ENCODE data around the gene VPS37D.

The VPS37D gene

GRCh38 chr7:73622527-73622908, 45.1 kb upstream of the VPS37D start:
- no peaks in the 10 kb centered on the region for H3K79me2 ChIP-seq (ENCODE audit: low read length)
- no peaks in the 10 kb centered on the region for H4K20me1 ChIP-seq (ENCODE audit: insufficient read depth, low read length)
- H3K36me3 ChIP-seq (replicated peaks; ENCODE audit: low read depth, low read length): no peaks in the 10 kb centered on the region
- H3K4me3 ChIP-seq (ENCODE audit: low read length): no peak overlapping the region
- no peak overlapping the region for H2AFZ ChIP-seq (ENCODE audit: low read depth, low read length)
- no peak for TF ChIP-seq EZH2phosphoT487 (IDR thresholded peaks at IDR 0.05; ENCODE audit: low read depth)
- TF ChIP-seq CTCF (IDR thresholded peaks at IDR 0.05; ENCODE audit: low read depth, low read length): no peak
- H3K27ac ChIP-seq (ENCODE audit: low read length): no peak overlapping the region
- H3K4me2 ChIP-seq (ENCODE audit: low read length): no peak overlapping the region
- no peak overlapping the region for H3K9ac ChIP-seq (ENCODE audit: low read length)
- no peaks in the 10 kb centered on the region for H3K9me3 ChIP-seq (ENCODE audit: insufficient read depth, low read length)
- H3K4me1 ChIP-seq (ENCODE audit: low read length): no peaks in the 10 kb centered on the region
- peaks cover 9% of the 10 kb centered on the region for H3K27me3 ChIP-seq (ENCODE audit: low read depth, low read length)

GRCh38 chr7:73622909-73623797, 44.5 kb upstream of the VPS37D start:
- H3K79me2 ChIP-seq (ENCODE audit: low read length): no peaks in the 10 kb centered on the region
- H3K9me3 ChIP-seq (ENCODE audit: insufficient read depth, low read length): no peaks in the 10 kb centered on the region
- H4K20me1 ChIP-seq (ENCODE audit: insufficient read depth, low read length): no peaks in the 10 kb centered on the region
- H3K4me1 ChIP-seq (ENCODE audit: low read length): no peaks in the 10 kb centered on the region
- H3K27me3 ChIP-seq (ENCODE audit: low read depth, low read length): peaks cover 15% of the 10 kb centered on the region
- H3K4me3 ChIP-seq (ENCODE audit: low read length): no peak overlapping the region
- no peaks in the 10 kb centered on the region for H3K36me3 ChIP-seq (replicated peaks; ENCODE audit: low read depth, low read length)
- no peak overlapping the region for H3K27ac ChIP-seq (ENCODE audit: low read length)
- TF ChIP-seq EZH2phosphoT487 (IDR thresholded peaks at IDR 0.05; ENCODE audit: low read depth) (no peak), CTCF (IDR thresholded peaks at IDR 0.05; ENCODE audit: low read depth, low read length) (no peak)
- H3K9ac ChIP-seq (ENCODE audit: low read length): no peak overlapping the region
- H3K4me2 ChIP-seq (ENCODE audit: low read length): no peak overlapping the region
- no peak overlapping the region for H2AFZ ChIP-seq (ENCODE audit: low read depth, low read length)

GRCh38 chr7:73623798-73624668, 43.6 kb upstream of the VPS37D start, which contains the start of gene MLXIPL:
MLXIPL (minus strand) TSS chr7:73624522; CDS start chr7:73624492, 30 bp downstream.
- Histone ChIP-seq H2AFZ (ENCODE audit: low read depth, low read length) (no peak within 1 kb of the TSS), H3K4me2 (ENCODE audit: low read length) (no peak within 1 kb of the TSS), H3K4me3 (ENCODE audit: low read length) (no peak within 1 kb of the TSS), H4K20me1 (ENCODE audit: insufficient read depth, low read length) (no peaks in the 10 kb centered on the region), H3K27me3 (ENCODE audit: low read depth, low read length) (peaks cover 22% of the 10 kb centered on the region), H3K9me3 (ENCODE audit: insufficient read depth, low read length) (no peaks in the 10 kb centered on the region), H3K79me2 (ENCODE audit: low read length) (no peaks in the 10 kb centered on the region), H3K9ac (ENCODE audit: low read length) (no peak within 1 kb of the TSS), H3K27ac (ENCODE audit: low read length) (no peak within 1 kb of the TSS), H3K36me3 (replicated peaks; ENCODE audit: low read depth, low read length) (no peaks in the 10 kb centered on the region), H3K4me1 (ENCODE audit: low read length) (no peaks in the 10 kb centered on the region)
- TF ChIP-seq EZH2phosphoT487 (IDR thresholded peaks at IDR 0.05; ENCODE audit: low read depth): no peak
- no peak for TF ChIP-seq CTCF (IDR thresholded peaks at IDR 0.05; ENCODE audit: low read depth, low read length)

- H3K4me1 ChIP-seq (ENCODE audit: low read length): no peaks in the 10 kb centered on the region
- TF ChIP-seq EZH2phosphoT487 (IDR thresholded peaks at IDR 0.05; ENCODE audit: low read depth) (no peak), CTCF (IDR thresholded peaks at IDR 0.05; ENCODE audit: low read depth, low read length) (no peak)
- no peak overlapping the region for H2AFZ ChIP-seq (ENCODE audit: low read depth, low read length)
- H4K20me1 ChIP-seq (ENCODE audit: insufficient read depth, low read length): no peaks in the 10 kb centered on the region
- no peak overlapping the region for H3K9ac ChIP-seq (ENCODE audit: low read length)
- H3K36me3 ChIP-seq (replicated peaks; ENCODE audit: low read depth, low read length): no peaks in the 10 kb centered on the region
- peaks cover 22% of the 10 kb centered on the region for H3K27me3 ChIP-seq (ENCODE audit: low read depth, low read length)
- H3K27ac ChIP-seq (ENCODE audit: low read length): no peak overlapping the region
- H3K4me2 ChIP-seq (ENCODE audit: low read length): no peak overlapping the region
- H3K4me3 ChIP-seq (ENCODE audit: low read length): no peak overlapping the region
- no peaks in the 10 kb centered on the region for H3K9me3 ChIP-seq (ENCODE audit: insufficient read depth, low read length)
- H3K79me2 ChIP-seq (ENCODE audit: low read length): no peaks in the 10 kb centered on the region
Measured at GRCh38 chr7:73624669-73625001, 43.0 kb upstream of the VPS37D start.
